Nephron progenitor cell (in vitro differentiated cells): ENCODE measurements around the gene CDC42SE2.
"Not testable (repeated sequence)": the region's sequence is repeated elsewhere in the genome, so short reads cannot be mapped to it uniquely, and the experiment has no call there.

ENCODE experiments used
- DNase-seq: peaks from one replicate; pipeline ENCODE4 v3.0.0; 2021
- H3K27ac Mint-ChIP-seq: 2 replicates; pipeline ENCODE4 v1.8.0; 2021; ENCODE audit warnings: mild to moderate bottlenecking, moderate library complexity, mixed read lengths
- H3K27me3 Mint-ChIP-seq: 2 replicates; pipeline ENCODE4 v1.8.0; 2021; ENCODE audit warnings: mild to moderate bottlenecking, low read depth, mixed read lengths; ENCODE audit not compliant: poor library complexity
- H3K36me3 Mint-ChIP-seq: 2 replicates; pipeline ENCODE4 v1.8.0; 2021; ENCODE audit warnings: low read depth, mixed read lengths
- H3K4me1 Mint-ChIP-seq: 2 replicates; pipeline ENCODE4 v1.8.0; 2021; ENCODE audit warnings: mixed read lengths
- H3K4me3 Mint-ChIP-seq: 2 replicates; pipeline ENCODE4 v1.8.0; 2021; ENCODE audit warnings: mild to moderate bottlenecking, moderate library complexity, mixed read lengths
- H3K9me3 Mint-ChIP-seq: 2 replicates; pipeline ENCODE4 v1.8.0; 2021; ENCODE audit warnings: mild to moderate bottlenecking, moderate library complexity, mixed read lengths
- TF ChIP-seq, protein P1 (sequence below): fragments of 200-600 bp; sonication (generic); IDR thresholded peaks from 2 replicates; pipeline ENCODE4 v1.5.0; 2021; ENCODE audit warnings: antibody characterized with exemption

CDC42SE2 gene

DNA sequence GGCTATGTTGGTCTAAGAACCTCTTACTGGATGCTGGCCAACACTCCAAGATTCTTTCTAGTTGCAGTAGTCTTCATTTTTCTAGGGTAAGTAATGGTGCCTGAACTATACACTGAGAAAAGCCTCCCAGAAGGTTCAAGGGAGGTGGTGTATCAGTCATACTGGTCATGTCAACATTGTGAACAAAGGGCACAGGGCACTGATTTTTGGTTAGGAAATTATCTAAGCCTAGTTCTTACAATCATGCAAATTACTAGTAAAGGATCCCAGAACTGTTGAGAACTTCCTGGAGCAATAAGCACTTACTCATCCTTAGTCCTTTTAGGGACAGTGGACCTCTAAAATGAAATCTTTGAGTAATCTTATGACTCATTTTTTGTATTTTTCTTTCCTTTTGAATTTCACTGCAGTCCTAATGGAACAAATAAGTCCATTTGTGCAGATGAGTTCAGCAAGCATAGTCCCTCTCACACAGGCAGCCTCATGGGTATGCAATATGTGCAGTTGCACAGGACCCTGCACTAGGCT, 21.1 kb upstream of the CDC42SE2 start:
- H3K4me1 Mint-ChIP-seq, result peaks cover 4% of the 10 kb centered on the region
- H3K27me3 Mint-ChIP-seq, result no peaks in the 10 kb centered on the region
- DNase-seq, result no peak
- no peak overlapping the region for H3K27ac Mint-ChIP-seq
- peaks cover 14% of the 10 kb centered on the region for H3K9me3 Mint-ChIP-seq
- H3K36me3 Mint-ChIP-seq, result no peaks in the 10 kb centered on the region
- TF ChIP-seq, protein P1, sequence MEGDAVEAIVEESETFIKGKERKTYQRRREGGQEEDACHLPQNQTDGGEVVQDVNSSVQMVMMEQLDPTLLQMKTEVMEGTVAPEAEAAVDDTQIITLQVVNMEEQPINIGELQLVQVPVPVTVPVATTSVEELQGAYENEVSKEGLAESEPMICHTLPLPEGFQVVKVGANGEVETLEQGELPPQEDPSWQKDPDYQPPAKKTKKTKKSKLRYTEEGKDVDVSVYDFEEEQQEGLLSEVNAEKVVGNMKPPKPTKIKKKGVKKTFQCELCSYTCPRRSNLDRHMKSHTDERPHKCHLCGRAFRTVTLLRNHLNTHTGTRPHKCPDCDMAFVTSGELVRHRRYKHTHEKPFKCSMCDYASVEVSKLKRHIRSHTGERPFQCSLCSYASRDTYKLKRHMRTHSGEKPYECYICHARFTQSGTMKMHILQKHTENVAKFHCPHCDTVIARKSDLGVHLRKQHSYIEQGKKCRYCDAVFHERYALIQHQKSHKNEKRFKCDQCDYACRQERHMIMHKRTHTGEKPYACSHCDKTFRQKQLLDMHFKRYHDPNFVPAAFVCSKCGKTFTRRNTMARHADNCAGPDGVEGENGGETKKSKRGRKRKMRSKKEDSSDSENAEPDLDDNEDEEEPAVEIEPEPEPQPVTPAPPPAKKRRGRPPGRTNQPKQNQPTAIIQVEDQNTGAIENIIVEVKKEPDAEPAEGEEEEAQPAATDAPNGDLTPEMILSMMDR, result no peak
- no peak overlapping the region for H3K4me3 Mint-ChIP-seq

DNA sequence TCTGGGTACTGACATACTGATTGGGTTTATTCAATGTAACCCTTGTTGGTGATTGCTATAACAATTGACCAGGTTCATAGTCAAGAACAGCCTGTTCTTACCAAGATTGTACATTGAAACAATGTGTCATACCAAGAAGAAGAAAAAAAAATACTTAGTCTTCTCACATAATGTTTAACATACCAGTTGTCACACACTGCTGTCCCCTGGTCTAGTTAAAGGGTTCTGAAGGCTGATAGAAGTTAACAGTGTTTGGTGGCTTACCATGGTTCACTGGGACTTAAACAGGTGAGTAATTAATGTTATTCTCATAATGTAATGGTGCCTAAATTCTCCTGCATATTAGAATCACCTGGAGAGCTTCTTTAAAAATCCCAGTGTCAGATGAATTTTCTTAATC, 18.5 kb upstream of the CDC42SE2 start:
- TF ChIP-seq, protein P1, result no peak
- peaks cover 18% of the 10 kb centered on the region for H3K9me3 Mint-ChIP-seq

DNA sequence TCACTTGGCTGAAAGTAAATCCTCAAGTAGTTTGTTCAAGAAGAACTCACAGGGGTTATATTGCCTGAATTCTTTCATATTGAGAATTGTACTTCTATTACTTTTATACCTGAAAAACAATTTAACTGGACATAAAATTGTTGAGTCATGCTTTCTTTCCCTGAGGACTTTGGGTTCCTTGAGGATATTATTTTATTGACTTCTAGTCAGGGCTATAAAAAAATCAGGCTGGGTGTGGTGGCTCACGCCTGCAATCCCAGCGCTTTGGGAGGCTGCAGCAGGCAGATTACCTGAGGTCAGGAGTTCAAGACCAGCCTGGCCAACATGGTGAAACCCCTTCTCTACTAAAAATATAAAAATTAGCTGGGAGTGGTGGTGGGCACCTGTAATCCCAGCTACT, 17.9 kb upstream of the CDC42SE2 start:
- no peaks in the 10 kb centered on the region for H3K36me3 Mint-ChIP-seq

More for the DNA sequence above, 18.5 kb upstream of the CDC42SE2 start:
- Mint-ChIP-seq H3K27me3 (no peaks in the 10 kb centered on the region), H3K36me3 (no peaks in the 10 kb centered on the region), H3K4me1 (no peaks in the 10 kb centered on the region), H3K4me3 (no peak overlapping the region), H3K27ac (no peak overlapping the region)
- DNase-seq, result no peak

DNA sequence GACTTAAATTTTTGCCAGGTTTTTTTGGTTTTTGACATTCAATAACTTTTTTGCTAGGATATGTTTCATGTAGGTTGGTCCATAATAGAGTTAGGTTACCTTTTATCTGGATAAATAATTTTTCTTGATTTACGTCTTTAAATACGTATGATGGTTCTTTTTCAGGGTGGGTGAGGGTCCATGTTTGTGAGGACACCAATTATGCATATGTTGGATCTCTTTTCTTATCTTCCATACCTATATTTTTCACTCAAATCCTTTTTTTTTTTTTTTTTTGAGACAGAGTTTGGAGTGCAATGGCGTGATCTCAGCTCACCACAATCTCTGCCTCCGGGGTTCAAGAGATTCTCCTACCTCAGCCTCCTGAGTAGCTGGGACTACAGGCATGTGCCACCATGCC, 17.3 kb upstream of the CDC42SE2 start:
- Mint-ChIP-seq H3K4me1 (no peaks in the 10 kb centered on the region), H3K9me3 (peaks cover 18% of the 10 kb centered on the region), H3K27ac (no peak overlapping the region), H3K27me3 (no peaks in the 10 kb centered on the region), H3K4me3 (no peak overlapping the region), H3K36me3 (no peaks in the 10 kb centered on the region)
- TF ChIP-seq, protein P1, result no peak
- DNase-seq, result no peak

More for the DNA sequence above, 17.9 kb upstream of the CDC42SE2 start:
- Mint-ChIP-seq H3K27me3 (no peaks in the 10 kb centered on the region), H3K27ac (no peak overlapping the region), H3K9me3 (peaks cover 18% of the 10 kb centered on the region), H3K4me3 (no peak overlapping the region), H3K4me1 (no peaks in the 10 kb centered on the region)
- TF ChIP-seq, protein P1, result no peak
- no peak for DNase-seq

DNA sequence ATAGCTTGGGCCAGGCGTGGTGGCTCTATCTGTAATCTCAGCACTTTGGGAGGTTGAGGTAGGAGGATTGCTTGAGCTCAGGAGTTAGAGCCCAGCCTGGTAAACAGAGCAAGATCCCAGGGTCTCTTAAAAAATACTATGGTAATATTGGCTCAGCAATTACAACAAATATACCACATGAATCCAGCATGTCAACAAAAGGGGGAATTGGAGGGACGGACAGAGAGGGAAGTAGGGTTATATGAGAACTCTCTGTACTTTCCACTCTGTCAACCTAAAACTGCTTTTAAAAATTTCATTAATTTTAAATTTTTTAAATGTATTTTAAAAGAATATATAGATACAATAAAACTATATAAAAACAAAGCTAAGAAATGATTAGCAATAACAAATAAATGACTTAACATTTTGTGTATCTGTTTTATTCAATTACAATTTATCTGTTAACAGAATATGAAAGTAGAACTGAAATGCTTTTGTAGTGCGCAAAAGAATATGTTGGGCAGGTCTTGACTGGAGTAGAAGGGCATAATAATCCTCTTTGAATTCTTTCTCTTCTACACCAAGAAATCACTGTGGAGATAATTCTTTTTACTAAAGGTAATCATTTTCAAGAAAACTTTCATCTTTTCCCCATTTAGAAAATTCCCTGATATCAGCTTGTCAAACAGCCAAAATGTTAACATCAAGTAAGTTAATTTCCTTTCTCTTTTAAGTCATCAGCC, 12.9 kb upstream of the CDC42SE2 start:
- H3K4me1 Mint-ChIP-seq, result no peaks in the 10 kb centered on the region
- no peak for DNase-seq
- H3K27me3 Mint-ChIP-seq, result peaks cover 3% of the 10 kb centered on the region
- H3K27ac Mint-ChIP-seq, result peak overlapping the region; percentile 72
- H3K9me3 Mint-ChIP-seq, result peaks cover 13% of the 10 kb centered on the region
- TF ChIP-seq, protein P1, result no peak
- no peaks in the 10 kb centered on the region for H3K36me3 Mint-ChIP-seq
- no peak overlapping the region for H3K4me3 Mint-ChIP-seq

DNA sequence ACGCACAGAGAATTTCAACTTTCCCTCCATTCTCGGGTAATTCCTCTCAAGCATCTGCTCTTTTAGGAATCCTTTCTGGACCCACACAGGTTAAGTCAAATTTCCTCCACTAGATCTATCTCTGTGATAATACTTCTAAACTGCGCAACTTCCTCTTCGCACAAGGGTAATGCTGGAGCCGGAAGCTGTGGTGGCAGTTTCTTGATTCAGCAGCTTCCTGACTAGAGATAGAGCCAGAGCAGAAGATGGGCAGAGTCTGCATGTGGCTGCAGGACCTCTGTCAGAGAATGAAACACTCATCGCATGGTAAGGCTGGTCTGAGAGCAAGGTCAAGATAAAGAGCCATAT, 11.1 kb upstream of the CDC42SE2 start:
- no peak for DNase-seq
- TF ChIP-seq, protein P1, result no peak
- H3K4me1 Mint-ChIP-seq, result no peaks in the 10 kb centered on the region

DNA sequence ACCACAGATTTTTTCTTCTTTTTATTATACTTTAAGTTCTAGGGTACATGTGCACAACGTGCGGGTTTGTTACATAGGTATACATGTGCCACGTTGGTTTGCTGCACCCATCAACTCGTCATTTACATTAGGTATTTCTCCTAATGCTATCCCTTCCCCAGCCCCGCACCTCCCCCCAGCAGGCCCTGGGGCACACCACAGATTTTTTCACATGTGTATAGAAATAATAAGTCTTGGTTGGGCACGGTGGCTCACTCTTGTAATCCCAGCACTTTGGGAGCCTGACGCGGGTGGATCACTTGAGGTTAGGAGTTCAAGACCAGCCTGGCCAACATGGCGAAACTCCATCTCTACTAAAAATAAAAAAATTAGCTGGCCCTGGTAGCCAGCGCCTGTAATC, 9.8 kb upstream of the CDC42SE2 start:
- H3K36me3 Mint-ChIP-seq, H3K27ac Mint-ChIP-seq, H3K27me3 Mint-ChIP-seq: not testable (repeated sequence)

More for the DNA sequence above, 11.1 kb upstream of the CDC42SE2 start:
- Mint-ChIP-seq H3K27me3 (peaks cover 3% of the 10 kb centered on the region), H3K36me3 (no peaks in the 10 kb centered on the region), H3K27ac (no peak overlapping the region), H3K4me3 (no peak overlapping the region), H3K9me3 (peaks cover 5% of the 10 kb centered on the region)

More for the DNA sequence above, 9.8 kb upstream of the CDC42SE2 start:
- DNase-seq, H3K9me3 Mint-ChIP-seq, H3K4me1 Mint-ChIP-seq, H3K4me3 Mint-ChIP-seq: not testable (repeated sequence)
